Breast epithelium (tissue), 3 donors: Measurements from ENCODE around the gene FOXD4L3.
"Not testable (repeated sequence)": the region's sequence is repeated elsewhere in the genome, so short reads cannot be mapped to it uniquely, and the experiment has no call there.

Experiments
- POLR2A ChIP-seq: fragments of 450-650 bp; IDR thresholded peaks from one replicate; pipeline ENCODE4 v1.6.1; 2016; ENCODE audit warnings: antibody characterized with exemption, mild to moderate bottlenecking, moderate library complexity
- POLR2AphosphoS5 ChIP-seq, 3 donors: sonication (generic); formaldehyde crosslinking; IDR thresholded peaks; one replicate each; pipeline ENCODE4 v1.6.1; 2017; ENCODE audit warnings: antibody characterized with exemption in 3 of 3
- TF ChIP-seq, protein P1 (sequence below), 3 donors: fragments of 450-650 bp; IDR thresholded peaks; one replicate each; pipeline ENCODE4 v1.5.1; 2016 to 2017; ENCODE audit warnings: antibody characterized with exemption in 3 of 3, mild to moderate bottlenecking in 3 of 3, moderate library complexity in 3 of 3

DNA sequence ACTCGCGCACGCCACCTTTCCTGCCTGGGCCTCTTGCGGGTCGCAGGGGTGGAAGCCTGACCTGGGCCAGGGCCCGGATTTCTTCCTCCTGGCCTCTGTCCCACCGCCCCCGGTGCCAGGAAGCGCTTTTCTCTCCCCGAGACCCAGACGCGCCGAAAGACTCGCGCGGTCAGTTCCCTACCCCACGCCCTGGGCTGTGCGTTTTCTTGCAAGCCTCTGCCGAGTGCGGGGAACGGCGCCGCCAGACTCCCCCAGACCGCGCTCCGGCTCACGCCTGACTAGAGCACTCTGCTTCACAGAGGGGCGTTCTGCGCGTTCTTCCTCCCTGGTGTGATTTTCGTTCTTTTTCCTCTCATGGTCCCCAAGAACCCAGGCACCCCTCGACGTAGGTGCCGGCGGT lies 4.5 kb downstream of the FOXD4L3 start:
- TF ChIP-seq, protein P1, sequence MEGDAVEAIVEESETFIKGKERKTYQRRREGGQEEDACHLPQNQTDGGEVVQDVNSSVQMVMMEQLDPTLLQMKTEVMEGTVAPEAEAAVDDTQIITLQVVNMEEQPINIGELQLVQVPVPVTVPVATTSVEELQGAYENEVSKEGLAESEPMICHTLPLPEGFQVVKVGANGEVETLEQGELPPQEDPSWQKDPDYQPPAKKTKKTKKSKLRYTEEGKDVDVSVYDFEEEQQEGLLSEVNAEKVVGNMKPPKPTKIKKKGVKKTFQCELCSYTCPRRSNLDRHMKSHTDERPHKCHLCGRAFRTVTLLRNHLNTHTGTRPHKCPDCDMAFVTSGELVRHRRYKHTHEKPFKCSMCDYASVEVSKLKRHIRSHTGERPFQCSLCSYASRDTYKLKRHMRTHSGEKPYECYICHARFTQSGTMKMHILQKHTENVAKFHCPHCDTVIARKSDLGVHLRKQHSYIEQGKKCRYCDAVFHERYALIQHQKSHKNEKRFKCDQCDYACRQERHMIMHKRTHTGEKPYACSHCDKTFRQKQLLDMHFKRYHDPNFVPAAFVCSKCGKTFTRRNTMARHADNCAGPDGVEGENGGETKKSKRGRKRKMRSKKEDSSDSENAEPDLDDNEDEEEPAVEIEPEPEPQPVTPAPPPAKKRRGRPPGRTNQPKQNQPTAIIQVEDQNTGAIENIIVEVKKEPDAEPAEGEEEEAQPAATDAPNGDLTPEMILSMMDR (IDR thresholded peaks at IDR 0.05), result not testable (repeated sequence)
- TF ChIP-seq POLR2A; POLR2AphosphoS5 (IDR thresholded peaks at IDR 0.05): not testable (repeated sequence)
